Measurements from ENCODE around the gene PSORS1C1.

The PSORS1C1 gene

DNA sequence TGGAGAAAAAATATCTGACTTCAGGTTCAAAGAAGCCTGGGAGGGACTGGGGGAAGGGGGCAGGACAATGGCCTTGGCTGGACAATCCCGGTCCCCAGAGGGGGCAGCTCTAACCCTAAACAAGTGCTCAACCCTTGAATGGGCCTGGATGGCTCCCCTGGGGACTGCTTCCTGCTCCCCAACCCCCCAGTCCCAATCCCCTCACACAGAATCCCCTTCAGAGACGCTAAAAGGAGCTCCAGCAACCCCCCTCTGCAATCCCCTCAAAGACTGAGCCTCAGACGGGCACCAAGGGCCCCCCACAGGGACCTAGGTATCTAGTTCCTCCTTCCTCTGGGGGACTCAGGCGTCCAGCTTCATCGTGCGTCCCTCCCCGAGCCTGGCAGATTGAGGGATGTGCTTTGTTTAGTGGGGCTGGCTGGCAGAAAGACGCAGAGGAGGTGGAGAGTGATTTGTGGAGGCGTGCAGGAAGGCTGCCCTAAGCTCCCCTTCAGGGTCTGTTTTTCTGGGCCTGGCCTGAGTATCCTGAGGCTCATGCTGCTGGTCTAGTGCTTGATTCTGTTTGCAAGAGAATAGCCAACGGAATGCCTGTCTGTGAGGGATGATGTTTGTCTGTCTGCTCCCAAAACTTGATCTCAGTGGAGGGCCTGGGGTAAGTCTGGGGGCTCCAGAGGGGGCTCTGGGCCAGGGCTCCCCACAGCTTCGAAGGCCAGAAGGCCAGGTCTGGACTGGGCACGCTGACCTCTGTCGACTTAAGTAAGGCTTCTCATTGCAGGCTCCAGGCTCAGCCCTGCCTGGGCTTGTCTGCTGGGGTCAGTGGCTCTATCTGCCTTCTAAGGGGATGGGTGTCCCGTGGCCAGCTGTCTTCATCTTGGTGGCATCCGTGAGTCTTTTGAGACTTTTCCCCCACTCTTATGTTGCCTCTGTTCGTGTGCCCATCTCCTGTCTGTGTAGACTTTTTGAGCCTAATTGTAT, 57.6 kb downstream of the PSORS1C1 start:
- no peaks in the 10 kb centered on the region for H3K27me3 ChIP-seq
- no peak overlapping the region for H3K4me3 ChIP-seq
- H3K27ac ChIP-seq, result no peak overlapping the region
- no peaks in the 10 kb centered on the region for H3K9me3 ChIP-seq
- TF ChIP-seq, protein P1, sequence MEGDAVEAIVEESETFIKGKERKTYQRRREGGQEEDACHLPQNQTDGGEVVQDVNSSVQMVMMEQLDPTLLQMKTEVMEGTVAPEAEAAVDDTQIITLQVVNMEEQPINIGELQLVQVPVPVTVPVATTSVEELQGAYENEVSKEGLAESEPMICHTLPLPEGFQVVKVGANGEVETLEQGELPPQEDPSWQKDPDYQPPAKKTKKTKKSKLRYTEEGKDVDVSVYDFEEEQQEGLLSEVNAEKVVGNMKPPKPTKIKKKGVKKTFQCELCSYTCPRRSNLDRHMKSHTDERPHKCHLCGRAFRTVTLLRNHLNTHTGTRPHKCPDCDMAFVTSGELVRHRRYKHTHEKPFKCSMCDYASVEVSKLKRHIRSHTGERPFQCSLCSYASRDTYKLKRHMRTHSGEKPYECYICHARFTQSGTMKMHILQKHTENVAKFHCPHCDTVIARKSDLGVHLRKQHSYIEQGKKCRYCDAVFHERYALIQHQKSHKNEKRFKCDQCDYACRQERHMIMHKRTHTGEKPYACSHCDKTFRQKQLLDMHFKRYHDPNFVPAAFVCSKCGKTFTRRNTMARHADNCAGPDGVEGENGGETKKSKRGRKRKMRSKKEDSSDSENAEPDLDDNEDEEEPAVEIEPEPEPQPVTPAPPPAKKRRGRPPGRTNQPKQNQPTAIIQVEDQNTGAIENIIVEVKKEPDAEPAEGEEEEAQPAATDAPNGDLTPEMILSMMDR (IDR thresholded peaks at IDR 0.05), result no peak
- no peak for DNase-seq
- intact Hi-C loops (cut with DNase I; ENCODE audit: low total_unique reads), result no loop called here
- no peaks in the 10 kb centered on the region for H3K4me1 ChIP-seq
- peaks cover 0 to under 1% (median 0%) of the 10 kb centered on the region in 3 donors for H3K36me3 ChIP-seq

- DNase-seq, result no peak
- intact Hi-C loops (cut with DNase I; ENCODE audit: low total_unique reads), result no loop called here
- Histone ChIP-seq H3K27ac (no peak overlapping the region), H3K4me3 (no peak overlapping the region), H3K36me3 (peaks cover 0 to 8% (median 0%) of the 10 kb centered on the region in 3 donors), H3K27me3 (no peaks in the 10 kb centered on the region), H3K4me1 (no peaks in the 10 kb centered on the region), H3K9me3 (no peaks in the 10 kb centered on the region)
- TF ChIP-seq, protein P1 (IDR thresholded peaks at IDR 0.05), result no peak
Measured at GRCh38 chr6:31172973-31173384, 58.4 kb downstream of the PSORS1C1 start.

DNA sequence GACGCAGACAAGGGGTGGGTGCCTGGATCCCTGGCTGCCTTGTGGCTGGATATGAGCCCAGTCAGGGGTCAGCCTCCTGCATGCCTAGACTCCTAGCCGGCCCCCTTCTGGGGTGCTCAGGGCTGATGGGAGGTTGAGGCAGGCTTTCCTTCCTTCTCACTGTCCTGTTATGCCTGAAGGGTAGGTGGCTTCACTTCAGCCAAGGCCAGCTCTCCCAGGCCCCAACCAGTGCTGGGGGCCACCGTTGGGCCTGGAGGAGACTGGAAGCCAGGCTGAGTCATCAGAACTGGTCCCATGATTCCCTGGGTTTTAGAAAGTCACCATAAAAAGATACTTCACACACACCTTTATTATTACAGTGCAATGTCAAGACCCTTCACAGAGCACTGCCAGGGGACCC, 58.8 kb downstream of the PSORS1C1 start:
- DNase-seq, result no peak
- Histone ChIP-seq H3K36me3 (peaks cover 0 to 9% (median 0%) of the 10 kb centered on the region in 3 donors), H3K9me3 (no peaks in the 10 kb centered on the region), H3K4me1 (no peaks in the 10 kb centered on the region), H3K4me3 (no peak overlapping the region), H3K27ac (no peak overlapping the region), H3K27me3 (no peaks in the 10 kb centered on the region)
- TF ChIP-seq, protein P1 (IDR thresholded peaks at IDR 0.05), result no peak
- intact Hi-C loops (cut with DNase I; ENCODE audit: low total_unique reads), result no loop called here

DNA sequence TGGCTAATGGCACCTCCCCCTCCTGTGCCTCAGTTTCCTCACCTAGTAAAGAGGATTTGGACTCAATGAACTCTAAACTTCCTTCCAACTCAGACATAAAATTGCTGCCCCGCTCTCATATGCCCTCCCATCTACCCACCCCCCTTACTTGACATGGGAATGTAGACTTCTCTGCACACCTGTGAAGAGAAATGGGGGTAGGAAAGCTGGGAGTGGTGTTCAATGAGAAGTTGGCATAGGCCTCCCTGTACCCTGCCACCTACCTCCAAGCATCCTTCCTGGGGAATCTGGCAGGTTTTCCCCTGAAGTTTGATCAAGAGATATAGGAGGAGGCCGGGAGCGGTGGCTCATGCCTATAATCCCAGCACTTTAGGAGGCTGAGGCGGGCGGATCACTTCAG, 59.8 kb downstream of the PSORS1C1 start:
- Histone ChIP-seq H3K27ac (no peak overlapping the region), H3K4me3 (no peak overlapping the region), H3K4me1 (no peaks in the 10 kb centered on the region), H3K27me3 (no peaks in the 10 kb centered on the region), H3K9me3 (no peaks in the 10 kb centered on the region), H3K36me3 (peaks cover 0 to 9% (median 0%) of the 10 kb centered on the region in 3 donors)
- TF ChIP-seq, protein P1 (IDR thresholded peaks at IDR 0.05), result no peak
- intact Hi-C loops (cut with DNase I; ENCODE audit: low total_unique reads), result no loop called here
- no peak for DNase-seq

GRCh38 chr6:31175971-31176370, 61.4 kb downstream of the PSORS1C1 start:
- no peaks in the 10 kb centered on the region for H3K27me3 ChIP-seq
- peaks cover 0 to 9% (median 0%) of the 10 kb centered on the region in 4 donors for H3K4me1 ChIP-seq
- no peaks in the 10 kb centered on the region for H3K9me3 ChIP-seq
- TF ChIP-seq, protein P1 (IDR thresholded peaks at IDR 0.05), result no peak
- H3K36me3 ChIP-seq, result peaks cover 0 to 9% (median 0%) of the 10 kb centered on the region in 3 donors
- no peak overlapping the region for H3K4me3 ChIP-seq
- DNase-seq, result no peak
- no peak overlapping the region for H3K27ac ChIP-seq
- intact Hi-C loops (cut with DNase I; ENCODE audit: low total_unique reads), result no loop called here

Measured in tibial artery (tissue), 4 donors.